ENCODE measurements around the gene PPP3CB. TPM values are rescaled to one million over a fixed set of nuclear protein-coding genes. Genes with fewer than 3 reads are reported as not detected.

PPP3CB gene
- total RNA-seq, 1 experiment from 2014 or later: 27.5 TPM

- H3K4me1 Mint-ChIP-seq (ENCODE audit: low read depth, unreplicated experiment): peaks cover 29% of the 10 kb centered on the region
- TF ChIP-seq CTCF (IDR thresholded peaks at IDR 0.05; ENCODE audit: unreplicated experiment): no peak
- peak; percentile 95 for DNase-seq
- intact Hi-C loops (cut with micrococcal nuclease; ENCODE audit: unreplicated experiment): loop anchor here (5.0 kb wide), 1 partner anchor 83 kb away; the partner anchor contains the start of gene ANXA7
- no peaks in the 10 kb centered on the region for H3K27me3 Mint-ChIP-seq (ENCODE audit: unreplicated experiment)
- CTCF ChIA-PET: interaction anchor here (0.6 to 0.9 kb wide), 3 partner anchors 9 to 238 kb away, joined by 3 to 4 read pairs (median 4); no protein-coding TSS in a partner anchor
- peak overlapping the region; percentile 78 for H3K27ac Mint-ChIP-seq (ENCODE audit: unreplicated experiment)
- no peaks in the 10 kb centered on the region for H3K9me3 Mint-ChIP-seq (ENCODE audit: low read depth, unreplicated experiment)
- H3K36me3 Mint-ChIP-seq (ENCODE audit: insufficient read depth, unreplicated experiment): peaks cover 23% of the 10 kb centered on the region
- H3K4me3 Mint-ChIP-seq (ENCODE audit: low read depth, unreplicated experiment): peak overlapping the region; percentile 86
- BruUV-seq (replicated peaks): no TSS peak
Measured at GRCh38 chr10:73495226-73495883, 469 bp downstream of the PPP3CB start.

DNA sequence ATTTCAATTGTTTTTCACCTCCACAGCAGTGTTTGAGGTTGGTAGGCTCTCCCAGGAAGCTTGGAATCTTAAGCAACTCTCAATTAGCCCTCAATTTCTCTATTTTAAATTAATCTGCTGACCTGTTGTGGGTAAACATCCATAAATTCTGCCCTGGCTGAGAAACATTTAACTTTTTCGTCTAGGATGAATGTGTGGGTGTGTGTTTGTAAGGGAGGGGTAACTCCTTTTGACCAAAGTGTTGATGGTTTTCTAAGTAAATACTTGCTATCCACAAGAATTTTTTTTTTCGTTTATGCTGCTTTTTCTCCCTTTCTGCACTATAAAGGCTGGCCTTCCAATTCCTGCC lies 973 bp downstream of the PPP3CB start:
- Mint-ChIP-seq H3K9me3 (ENCODE audit: low read depth, unreplicated experiment) (no peaks in the 10 kb centered on the region), H3K4me1 (ENCODE audit: low read depth, unreplicated experiment) (peaks cover 29% of the 10 kb centered on the region), H3K4me3 (ENCODE audit: low read depth, unreplicated experiment) (peak overlapping the region; percentile 86), H3K36me3 (ENCODE audit: insufficient read depth, unreplicated experiment) (peaks cover 23% of the 10 kb centered on the region), H3K27me3 (ENCODE audit: unreplicated experiment) (no peaks in the 10 kb centered on the region), H3K27ac (ENCODE audit: unreplicated experiment) (peak overlapping the region; percentile 78)
- CTCF ChIA-PET: interaction anchor here (0.9 kb wide), 1 partner anchor 9 kb away, joined by 3 read pairs; no protein-coding TSS in a partner anchor
- DNase-seq: no peak
- intact Hi-C loops (cut with micrococcal nuclease; ENCODE audit: unreplicated experiment): loop anchor here (5.0 kb wide), 1 partner anchor 83 kb away; the partner anchor contains the start of gene ANXA7
- TSS peak; percentile 73 for BruUV-seq (replicated peaks)
- no peak for TF ChIP-seq CTCF (IDR thresholded peaks at IDR 0.05; ENCODE audit: unreplicated experiment)

DNA sequence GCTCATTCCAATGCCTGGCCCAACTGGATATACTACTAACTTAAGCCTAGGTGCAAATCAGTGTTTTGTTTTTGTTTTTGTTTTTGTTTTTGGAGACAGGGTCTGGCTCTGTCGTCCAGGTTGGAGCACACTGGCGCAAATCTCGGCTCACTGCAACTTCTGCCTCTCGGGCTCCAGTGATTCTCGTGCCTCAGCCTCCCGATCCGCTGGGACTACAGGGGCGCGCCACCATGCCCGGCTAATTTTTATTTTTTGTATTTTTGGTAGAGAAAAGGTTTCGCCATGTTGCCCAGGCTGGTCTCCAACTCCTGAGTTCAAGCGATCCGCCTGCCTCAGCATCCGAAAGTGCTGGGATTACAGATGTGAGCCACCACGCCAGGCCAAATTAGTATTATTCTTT lies 1.6 kb downstream of the PPP3CB start:
- Mint-ChIP-seq H3K4me1 (ENCODE audit: low read depth, unreplicated experiment) (peaks cover 29% of the 10 kb centered on the region), H3K27ac (ENCODE audit: unreplicated experiment) (peak overlapping the region; percentile 38), H3K9me3 (ENCODE audit: low read depth, unreplicated experiment) (no peaks in the 10 kb centered on the region), H3K4me3 (ENCODE audit: low read depth, unreplicated experiment) (peak overlapping the region; percentile 51), H3K27me3 (ENCODE audit: unreplicated experiment) (no peaks in the 10 kb centered on the region), H3K36me3 (ENCODE audit: insufficient read depth, unreplicated experiment) (peaks cover 23% of the 10 kb centered on the region)
- TF ChIP-seq CTCF (IDR thresholded peaks at IDR 0.05; ENCODE audit: unreplicated experiment): no peak
- CTCF ChIA-PET: interaction anchor here (0.9 kb wide), 1 partner anchor 8 kb away, joined by 3 read pairs; no protein-coding TSS in a partner anchor
- no TSS peak for BruUV-seq (replicated peaks)
- intact Hi-C loops (cut with micrococcal nuclease; ENCODE audit: unreplicated experiment): no loop called here
- DNase-seq: no peak

- H3K4me1 Mint-ChIP-seq (ENCODE audit: low read depth, unreplicated experiment): peaks cover 29% of the 10 kb centered on the region
- peak overlapping the region; percentile 38 for H3K27ac Mint-ChIP-seq (ENCODE audit: unreplicated experiment)
- H3K9me3 Mint-ChIP-seq (ENCODE audit: low read depth, unreplicated experiment): peaks cover 3% of the 10 kb centered on the region
- DNase-seq: no peak
- H3K36me3 Mint-ChIP-seq (ENCODE audit: insufficient read depth, unreplicated experiment): peaks cover 23% of the 10 kb centered on the region
- BruUV-seq (replicated peaks): no TSS peak
- peak overlapping the region; percentile 51 for H3K4me3 Mint-ChIP-seq (ENCODE audit: low read depth, unreplicated experiment)
- intact Hi-C loops (cut with micrococcal nuclease; ENCODE audit: unreplicated experiment): no loop called here
- TF ChIP-seq CTCF (IDR thresholded peaks at IDR 0.05; ENCODE audit: unreplicated experiment): no peak
- CTCF ChIA-PET: interaction anchor here (0.6 kb wide), 1 partner anchor 108 kb away, joined by 3 read pairs; no protein-coding TSS in a partner anchor
- no peaks in the 10 kb centered on the region for H3K27me3 Mint-ChIP-seq (ENCODE audit: unreplicated experiment)
Measured at GRCh38 chr10:73493781-73494180, 2.0 kb downstream of the PPP3CB start.

All from Calu3 (cell line).